HG02571 (cell line): ENCODE data around the gene CENPL.
"Not testable (repeated sequence)": the region's sequence is repeated elsewhere in the genome, so short reads cannot be mapped to it uniquely, and the experiment has no call there.

Experiments
- ATAC-seq: cut with Tn5 transposase; IDR thresholded peaks from one replicate; pipeline ENCODE4 v1.9.1; 2021; ENCODE audit warnings: mild to moderate bottlenecking, moderate library complexity; ENCODE audit not compliant: unreplicated experiment

CENPL gene, protein sequence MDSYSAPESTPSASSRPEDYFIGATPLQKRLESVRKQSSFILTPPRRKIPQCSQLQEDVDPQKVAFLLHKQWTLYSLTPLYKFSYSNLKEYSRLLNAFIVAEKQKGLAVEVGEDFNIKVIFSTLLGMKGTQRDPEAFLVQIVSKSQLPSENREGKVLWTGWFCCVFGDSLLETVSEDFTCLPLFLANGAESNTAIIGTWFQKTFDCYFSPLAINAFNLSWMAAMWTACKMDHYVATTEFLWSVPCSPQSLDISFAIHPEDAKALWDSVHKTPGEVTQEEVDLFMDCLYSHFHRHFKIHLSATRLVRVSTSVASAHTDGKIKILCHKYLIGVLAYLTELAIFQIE

GRCh38 chr1:173824315-173825081, at the start of gene CENPL, which contains the start of gene DARS2:
Gene CENPL (minus strand): TSS chr1:173824883. CDS start chr1:173811299, 13,584 bp downstream.
Gene DARS2 (plus strand): TSS chr1:173824673. CDS start chr1:173825230, 557 bp downstream.
- ATAC-seq, result peak; percentile 90

- no peak for ATAC-seq
Measured at GRCh38 chr1:173871500-173871899, 46.8 kb upstream of the CENPL start.

- ATAC-seq, result no peak
Measured at GRCh38 chr1:173871091-173871490, 46.4 kb upstream of the CENPL start.

- ATAC-seq, result no peak
Measured at GRCh38 chr1:173870252-173871075, 45.8 kb upstream of the CENPL start.

GRCh38 chr1:173869021-173869359, 44.3 kb upstream of the CENPL start:
- no peak for ATAC-seq

DNA sequence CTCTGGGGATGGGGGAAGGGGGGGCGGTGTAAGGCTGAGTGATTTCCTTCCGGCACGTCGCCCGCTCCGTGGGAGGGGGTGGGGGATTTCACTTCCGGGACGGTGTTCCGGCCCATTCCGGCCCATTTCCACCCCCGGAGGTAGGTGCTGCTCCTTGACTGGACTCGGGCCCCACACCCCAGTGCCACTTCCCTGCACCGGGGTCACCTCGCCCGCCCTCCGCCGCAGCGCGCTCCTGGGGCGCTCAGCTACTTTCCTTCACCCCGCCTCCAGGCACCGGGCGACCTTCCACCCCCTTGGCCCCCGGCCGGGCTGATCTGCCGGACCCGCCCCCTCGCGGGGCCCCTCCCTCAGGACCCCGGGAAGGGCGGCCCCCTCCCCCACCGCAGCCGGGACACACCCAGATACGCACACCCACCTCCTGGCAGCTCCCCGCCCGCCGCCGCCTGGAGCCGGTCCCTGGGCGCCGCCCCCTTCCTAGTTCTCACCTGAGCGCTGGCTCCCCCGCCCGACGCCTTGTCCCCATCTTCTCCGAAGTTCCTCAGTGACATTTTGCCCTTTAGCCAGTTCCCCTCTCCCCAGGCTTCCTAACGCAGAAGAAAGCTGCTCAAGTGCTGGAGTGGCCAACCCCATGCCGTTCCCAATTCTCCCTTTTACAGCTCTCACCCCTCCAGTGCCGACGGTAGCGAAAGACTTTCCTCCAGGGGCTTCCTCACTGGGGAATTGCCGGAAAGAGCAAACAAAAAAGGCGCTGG, 43.8 kb upstream of the CENPL start, which contains the start of gene ZBTB37:
Gene ZBTB37 (plus strand): TSS at position 115 of the 755 bp plus-strand sequence. CDS start 1,846 bp downstream, outside the sequence.
- peak; percentile 50 for ATAC-seq

DNA sequence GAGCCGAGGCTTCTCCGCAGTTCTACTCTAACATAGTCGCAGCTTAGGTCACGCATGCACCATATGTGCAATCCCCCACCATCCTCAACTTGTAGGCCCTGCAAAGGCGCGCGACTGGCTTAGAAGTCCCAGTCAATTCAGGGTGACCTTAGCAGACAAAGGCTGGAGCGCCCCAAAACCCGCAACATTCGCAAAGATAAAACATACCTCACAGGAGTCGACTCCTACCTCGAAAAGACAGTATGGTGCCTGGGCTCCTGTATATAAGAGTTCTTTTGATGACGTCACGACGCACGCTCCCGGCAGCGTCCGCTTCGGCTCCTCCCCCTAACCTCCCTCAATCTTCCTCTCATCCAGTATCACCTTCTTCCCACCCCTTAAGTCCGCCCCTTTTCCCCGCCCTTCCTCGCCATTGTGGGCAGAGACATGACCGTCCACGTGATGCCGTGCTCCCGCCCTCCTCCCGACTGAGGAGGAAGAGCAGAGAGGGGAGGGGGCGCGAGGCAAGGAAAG, 43.1 kb upstream of the CENPL start, which contains the start of gene GAS5:
Gene GAS5 (minus strand): TSS at position 237 of the 513 bp plus-strand sequence.
- ATAC-seq, result peak; percentile 60

DNA sequence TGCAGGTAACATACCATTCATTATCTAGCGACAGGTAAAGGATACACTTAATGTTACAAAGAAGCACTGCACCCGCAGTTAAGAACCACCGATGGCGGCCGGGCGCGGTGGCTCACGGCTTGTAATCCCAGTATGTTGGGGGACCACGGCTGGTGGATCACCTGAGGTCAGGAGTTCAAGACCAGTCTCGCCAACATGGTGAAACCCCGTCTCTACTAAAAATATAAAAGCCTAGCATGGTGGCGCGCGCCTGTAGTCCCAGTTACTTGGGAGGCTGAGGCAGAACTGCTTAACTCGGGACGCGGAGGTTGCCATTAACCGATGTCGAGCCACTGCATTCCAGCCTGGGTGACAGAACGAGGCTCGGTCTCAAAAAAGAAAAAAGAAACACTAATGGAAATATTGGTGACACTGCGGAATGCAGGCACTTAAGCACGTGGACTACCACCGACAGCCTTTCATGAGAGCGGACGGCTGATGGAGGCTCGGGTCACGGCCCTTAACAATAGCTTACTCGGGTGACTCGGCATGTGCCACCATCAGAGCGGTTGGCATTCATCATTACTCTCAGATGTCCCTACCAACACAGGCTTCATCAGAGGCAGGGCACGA, 42.6 kb upstream of the CENPL start:
- no peak for ATAC-seq

GRCh38 chr1:173866413-173867115, 41.9 kb upstream of the CENPL start:
- no peak for ATAC-seq

- no peak for ATAC-seq
Measured at GRCh38 chr1:173865468-173866164, 40.9 kb upstream of the CENPL start.

GRCh38 chr1:173864179-173864867, 39.6 kb upstream of the CENPL start:
- no peak for ATAC-seq

DNA sequence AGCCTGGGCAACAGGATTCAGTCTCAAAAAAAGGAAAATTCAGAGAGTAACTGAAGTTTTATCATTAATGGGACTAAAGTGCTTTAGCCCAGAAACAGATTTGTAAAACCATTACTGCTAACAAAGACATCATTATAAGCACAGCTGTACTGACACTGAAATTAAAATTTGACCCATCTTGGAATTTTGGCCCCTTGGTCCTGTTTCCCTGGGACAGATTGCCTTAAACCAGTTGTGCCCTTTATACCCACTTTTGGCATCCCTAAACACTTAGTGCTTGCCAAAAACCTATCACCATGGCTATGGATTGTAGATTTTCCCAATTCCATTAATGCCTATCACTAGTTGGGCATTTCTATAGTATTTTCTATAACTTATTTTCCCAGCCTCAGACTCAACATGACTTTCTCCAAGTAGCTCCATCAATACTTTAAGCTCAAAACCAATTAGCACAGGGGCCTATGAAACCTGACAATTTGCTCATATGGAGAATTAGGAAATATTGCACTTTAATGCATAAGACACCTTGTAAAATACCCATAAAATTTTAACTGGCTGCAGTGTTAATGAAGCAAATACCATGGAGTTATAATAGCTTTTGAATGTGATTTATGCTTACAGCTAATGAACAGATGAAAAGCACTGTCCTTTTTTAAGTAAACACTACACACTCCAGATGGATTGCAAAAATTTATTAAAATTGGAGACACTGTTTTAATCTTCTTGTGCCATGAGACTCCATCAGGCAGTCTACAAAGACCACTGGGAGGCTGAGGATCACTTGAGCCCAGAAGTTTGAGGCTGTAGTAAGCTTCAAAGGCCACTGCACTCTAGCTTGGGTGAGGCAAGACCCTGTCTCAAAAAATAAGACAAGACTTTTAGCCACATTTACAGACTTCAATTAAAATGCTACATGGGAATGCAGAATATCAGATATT, 38.8 kb upstream of the CENPL start:
- ATAC-seq, result no peak

DNA sequence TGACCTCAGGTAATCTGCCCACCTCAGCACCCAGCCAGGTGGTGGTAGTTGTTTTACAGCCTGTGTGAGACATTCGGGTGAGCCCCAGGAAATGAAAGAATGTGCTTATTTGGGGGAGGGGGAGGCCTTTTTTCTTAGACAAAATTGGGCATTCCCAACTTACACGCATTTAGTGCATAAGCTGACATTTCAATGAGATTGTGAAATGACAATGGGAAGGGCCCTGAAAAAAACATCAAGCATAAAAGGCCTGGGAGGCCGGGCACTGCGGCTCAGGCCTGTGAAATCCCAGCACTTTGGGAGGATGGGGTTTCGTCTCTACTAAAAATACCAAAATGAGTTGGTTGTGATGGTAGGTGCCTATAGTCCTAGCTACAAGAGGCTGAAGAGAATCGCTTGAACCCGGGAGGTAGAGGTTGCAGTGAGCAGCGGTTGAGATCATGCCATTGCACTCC, 38.1 kb upstream of the CENPL start:
- ATAC-seq, result no peak

DNA sequence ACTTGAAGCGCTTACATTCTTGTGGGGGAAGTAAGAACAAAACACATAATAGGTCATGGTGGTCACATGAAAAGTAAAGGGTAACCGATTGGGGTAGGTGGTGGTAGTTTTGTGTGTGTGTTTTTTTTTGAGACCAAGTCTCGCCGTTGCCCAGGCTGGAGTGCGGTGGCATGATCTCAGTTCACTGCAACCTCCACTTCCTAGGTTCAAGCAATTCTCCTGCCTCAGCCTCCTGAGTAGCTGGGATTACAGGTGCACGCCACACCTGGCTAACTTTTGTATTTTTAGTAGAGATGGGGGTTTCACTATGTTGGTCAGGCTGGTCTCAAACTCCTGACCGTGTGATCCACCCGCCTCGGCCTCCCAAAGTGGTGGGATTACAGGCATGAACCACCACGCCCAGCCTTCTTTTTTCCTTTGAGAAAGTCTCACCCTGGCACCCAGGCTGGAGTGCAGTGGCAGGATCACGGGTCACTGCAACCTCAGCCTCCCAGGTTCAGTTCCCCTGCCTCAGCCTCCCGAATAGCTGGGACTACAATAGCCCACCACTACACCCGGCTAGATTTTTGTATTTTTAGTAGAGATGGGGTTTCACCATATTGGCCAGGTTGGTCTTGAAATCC, 37.6 kb upstream of the CENPL start:
- not testable (repeated sequence) for ATAC-seq

DNA sequence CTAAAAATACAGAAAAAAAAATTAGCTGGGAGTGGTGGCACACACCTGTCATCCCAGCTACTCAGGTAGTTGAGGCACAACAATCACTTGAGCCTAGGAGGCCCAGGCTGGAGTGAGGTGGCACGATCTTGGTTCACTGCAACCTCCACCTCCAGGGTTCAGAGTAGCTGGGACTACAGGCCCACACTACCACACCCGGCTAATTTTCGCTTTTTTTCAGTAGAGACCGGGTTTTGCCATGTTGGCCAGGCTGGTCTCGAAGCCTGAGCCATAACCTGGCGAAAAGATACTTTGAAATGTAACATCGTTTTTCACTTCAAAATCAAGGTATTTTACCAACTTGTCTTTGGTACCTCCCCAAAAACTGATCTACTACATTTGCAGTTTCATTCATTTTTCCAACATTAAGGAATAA, 37.1 kb upstream of the CENPL start:
- no peak for ATAC-seq

DNA sequence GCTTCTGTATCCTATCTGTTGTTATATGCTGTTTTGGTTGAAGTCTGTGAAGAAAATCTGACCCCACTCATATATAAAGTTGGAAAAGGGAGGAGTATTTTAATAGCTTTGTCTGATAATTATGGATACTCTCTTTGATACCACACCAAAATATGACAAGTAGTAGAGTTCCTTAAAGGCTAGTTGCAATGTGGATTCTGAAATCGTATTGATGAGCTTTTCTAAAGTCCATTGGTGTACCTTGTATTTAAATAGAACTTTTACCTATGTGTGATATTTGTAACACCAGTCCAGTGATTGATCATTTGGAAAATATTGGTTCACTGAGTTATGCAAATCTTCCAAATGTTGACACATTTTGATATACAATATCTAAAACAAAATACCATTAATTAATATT, 35.4 kb upstream of the CENPL start:
- no peak for ATAC-seq
